Stimulated activated CD8-positive, alpha-beta memory T cell treated with anti-CD3 and anti-CD28 coated beads, Interleukin-4, amount 100 ng/mL, for 24 hours (primary cell): ENCODE results near the gene CES3.
"Not testable (repeated sequence)": the region's sequence is repeated elsewhere in the genome, so short reads cannot be mapped to it uniquely, and the experiment has no call there.

ENCODE experiments used
- DNase-seq: peaks from one replicate; pipeline ENCODE4 v3.0.0-alpha.2; 2020; ENCODE audit warnings: low read depth

The CES3 gene

DNA sequence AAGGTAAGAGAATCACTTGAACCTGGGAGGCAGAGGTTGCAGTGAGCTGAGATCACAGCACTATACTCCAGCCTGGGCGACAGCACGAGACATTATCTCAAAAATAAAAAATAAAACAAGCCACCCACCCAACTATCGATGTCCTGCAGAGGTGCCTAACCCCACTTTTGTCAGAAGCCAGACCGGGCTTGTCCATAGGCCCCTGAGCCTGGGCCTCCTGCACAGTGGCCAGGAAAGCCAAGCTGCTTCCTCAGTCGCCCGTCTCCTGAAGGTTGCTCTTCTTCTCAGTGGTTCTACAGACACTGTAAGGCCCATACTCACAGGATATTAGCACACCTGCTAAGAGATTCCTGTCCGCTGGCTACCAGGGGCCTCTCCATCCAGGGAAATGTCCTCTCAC is 14.5 kb upstream of the CES3 start:
- no peak for DNase-seq

DNA sequence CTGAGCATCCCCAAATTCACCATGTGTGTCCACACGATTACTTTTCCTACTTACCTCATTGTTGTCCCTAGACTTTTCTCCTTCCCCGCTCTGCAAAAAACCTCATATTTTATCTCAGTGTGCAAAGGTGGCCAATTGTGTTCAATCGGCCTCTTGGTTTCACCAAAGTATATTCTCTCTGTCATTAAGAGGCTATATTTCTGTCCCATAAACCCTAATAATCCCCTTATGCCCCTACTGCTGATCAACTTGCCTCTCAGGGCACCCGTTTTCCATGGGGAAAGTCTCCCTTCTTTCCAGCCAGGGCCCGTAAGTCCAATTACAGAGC is 14.1 kb upstream of the CES3 start:
- DNase-seq = no peak

DNA sequence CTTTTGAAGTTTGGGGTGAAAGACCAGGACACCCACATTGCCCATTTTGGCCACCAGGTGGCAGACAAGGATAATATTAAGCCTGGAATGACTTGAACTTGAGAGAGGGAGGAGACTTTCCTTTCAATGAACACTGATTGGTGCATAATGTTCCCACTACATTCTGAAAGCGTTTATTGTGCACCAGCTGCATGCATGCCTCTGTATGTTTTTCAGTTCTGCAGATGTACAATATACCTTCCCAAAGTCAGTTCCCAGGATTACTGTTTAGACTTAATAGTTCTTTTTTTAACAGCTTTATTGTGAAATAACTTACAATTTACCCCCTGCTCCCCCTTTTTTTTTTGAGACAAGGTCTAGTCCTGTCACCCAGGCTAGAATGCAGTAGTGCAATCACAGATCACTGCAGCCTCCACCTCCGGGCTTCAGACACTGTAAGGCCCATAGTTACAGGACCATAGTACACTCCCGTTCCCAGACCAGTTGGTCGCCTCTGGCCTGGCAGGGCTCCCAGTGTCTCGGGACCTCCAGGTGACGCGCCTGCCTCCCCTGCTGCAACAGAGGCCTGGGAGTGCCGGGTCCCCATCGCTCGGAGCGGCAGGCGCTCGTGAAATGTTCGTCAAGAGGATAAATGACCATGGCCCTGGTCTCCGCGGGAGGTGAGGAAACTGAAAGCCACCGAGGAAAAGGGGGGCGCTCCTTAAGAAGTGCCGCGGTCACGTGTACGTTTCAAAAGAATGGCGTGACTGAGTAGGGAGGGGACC is 13.6 kb upstream of the CES3 start:
- peak; percentile 72 for DNase-seq

DNA sequence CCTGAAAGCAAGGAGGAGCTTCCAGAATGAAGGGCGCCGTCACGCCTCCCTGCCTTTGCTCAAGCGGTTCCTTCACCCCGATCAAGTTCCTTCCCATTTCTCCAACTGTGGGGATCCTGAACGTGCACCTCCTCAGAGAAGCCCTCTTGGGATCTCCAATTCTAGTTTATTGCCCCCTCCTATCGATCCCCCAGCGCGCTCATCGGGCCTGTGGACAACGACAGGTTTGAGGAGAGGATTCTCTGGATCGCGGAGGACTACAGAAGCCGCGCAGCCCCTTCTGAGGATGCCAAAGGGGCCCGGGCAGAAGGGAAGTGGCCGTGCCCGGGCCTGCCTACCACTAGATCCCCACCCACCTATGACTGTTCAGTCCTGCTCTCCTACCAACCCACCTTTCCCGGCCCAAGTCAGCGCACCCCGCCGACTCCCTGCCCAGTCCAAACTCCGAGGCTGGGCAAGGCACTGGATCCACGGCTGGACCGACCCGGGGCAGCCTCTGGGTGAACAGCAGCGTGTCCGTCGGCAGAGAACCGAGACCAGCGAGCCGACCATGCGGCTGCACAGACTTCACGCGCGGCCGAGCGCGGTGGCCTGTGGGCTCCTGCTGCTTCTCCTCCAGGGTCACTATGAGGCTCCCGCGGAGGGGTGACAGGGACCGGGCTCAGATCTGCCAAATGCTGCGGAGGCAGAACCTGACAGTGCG is 12.8 kb upstream of the CES3 start:
- no peak for DNase-seq

DNA sequence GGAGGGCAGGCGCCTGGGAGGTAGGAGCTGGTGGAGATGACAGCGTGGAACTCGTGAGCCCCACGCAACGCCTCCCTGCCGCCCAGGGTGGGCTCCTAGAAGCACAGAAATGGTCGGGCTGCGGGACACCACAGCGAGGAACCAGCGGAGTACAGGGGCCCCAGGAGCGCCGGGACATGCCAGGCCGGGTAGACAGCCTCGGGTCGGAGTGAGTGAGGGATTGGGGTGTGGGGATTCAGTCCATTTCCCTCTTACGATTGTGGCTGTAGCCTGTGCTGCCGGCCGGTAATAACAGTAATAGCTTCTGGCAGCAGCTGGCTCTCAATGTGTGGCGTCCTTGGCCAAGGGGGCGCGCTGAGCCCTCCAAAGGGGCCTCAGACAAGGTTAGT is 12.2 kb upstream of the CES3 start:
- no peak for DNase-seq

DNA sequence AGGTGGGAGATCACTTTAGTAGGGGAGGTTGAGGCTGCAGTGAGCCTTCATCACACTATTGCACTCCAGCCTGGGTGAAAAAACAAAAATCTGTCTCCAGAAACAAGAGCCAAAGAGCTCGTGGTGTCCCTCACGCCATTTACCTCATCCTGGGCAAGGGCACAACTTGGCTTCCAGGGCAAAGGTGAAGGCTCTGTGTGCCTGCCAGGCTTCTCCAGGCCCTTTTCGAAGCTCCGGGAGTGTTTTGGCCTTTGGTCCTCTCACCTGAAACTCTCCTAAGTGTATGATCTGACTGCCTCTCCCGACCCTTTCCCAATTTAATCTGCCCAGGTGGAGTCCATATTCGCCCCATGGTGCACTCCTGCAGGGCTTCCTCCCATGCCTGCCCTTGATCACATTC is 11.6 kb upstream of the CES3 start:
- DNase-seq = no peak

DNA sequence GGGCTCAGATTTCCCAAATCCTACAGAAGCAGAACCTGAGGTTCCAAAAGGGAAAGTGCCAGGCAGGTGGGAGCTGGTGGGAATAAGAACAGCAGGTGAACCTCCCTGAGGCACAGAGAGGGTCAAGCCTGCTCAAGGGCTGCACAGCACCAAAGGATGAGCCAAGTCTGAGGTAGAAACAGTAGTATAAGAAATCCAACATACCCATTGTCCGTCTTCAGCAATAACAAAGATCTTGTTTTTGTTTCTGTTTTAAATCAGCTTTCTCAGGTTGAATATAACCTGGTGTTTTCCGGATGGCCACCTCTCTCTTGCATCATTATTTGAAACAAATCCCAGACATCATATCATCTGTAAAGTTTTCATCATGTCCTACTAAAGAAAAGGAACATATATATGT is 10.6 kb upstream of the CES3 start:
- DNase-seq = no peak

DNA sequence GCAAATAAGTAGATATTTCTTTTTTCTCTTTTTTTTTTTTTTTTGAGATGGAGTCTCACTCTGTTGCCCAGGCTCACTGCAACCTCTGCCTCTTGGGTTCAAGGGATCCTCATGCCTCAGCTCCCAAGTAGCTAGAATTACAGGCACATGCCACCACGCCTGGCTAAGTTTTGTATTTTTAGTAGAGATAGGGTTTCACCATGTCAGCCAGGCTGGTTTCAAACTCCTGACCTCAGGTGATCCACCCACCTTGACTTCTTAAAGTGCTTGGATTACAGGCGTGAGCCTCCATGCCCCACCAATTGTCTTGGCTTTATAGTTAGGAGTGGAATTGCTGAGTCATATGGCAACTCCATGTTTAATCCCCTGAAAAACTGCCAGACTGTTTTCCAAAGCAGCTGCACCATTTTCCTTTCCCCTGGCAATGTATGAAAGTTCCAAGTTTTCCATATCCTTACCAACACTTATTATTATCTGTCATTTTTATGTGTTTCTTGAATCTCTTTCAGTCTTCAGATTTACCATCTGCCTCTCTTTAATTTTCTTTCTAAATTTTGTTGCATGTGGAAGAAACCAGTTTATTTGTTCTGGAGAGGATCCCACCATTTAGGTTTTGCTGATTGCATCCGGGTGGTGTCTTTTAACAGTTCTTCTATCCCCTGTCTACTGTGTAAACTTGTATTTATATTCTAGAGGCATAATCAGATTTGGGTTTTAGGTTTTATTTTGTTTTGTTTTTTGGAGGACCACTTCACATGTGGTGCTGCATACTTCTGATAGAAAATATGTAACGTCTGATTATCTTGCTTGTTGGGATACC is 9.9 kb upstream of the CES3 start:
- DNase-seq = no peak

DNA sequence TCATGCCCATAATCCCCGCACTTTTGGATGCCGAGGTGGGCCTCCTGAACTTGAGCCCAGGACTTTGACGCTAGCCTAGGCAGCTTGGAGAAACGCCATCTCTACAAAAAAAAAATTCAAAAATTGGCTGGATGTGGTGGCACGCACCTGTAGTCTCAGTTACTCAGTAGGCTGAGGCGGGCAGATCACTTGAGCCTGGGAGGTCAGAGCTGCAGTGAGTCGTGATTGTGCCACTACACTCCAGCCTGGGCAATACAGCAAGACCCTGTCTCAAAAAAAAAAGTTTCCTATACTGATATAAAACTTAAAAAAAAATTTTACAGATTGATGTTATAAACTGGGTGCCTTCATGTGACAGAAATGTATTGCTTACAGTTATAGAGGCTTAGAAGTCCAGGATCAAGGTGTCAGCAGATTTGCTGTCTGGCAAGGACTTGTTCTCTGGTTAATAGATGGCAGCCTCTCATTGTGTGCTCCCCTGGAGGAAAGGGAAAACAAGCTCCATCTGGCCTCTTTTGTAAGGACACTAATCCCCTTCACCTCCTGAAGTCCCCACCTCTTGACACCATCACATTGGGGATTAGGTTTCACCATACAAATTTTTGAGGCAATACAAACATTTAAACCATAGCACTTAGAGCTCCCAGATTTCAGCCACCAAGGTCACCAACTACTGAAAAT is 8.5 kb upstream of the CES3 start:
- DNase-seq = no peak

DNA sequence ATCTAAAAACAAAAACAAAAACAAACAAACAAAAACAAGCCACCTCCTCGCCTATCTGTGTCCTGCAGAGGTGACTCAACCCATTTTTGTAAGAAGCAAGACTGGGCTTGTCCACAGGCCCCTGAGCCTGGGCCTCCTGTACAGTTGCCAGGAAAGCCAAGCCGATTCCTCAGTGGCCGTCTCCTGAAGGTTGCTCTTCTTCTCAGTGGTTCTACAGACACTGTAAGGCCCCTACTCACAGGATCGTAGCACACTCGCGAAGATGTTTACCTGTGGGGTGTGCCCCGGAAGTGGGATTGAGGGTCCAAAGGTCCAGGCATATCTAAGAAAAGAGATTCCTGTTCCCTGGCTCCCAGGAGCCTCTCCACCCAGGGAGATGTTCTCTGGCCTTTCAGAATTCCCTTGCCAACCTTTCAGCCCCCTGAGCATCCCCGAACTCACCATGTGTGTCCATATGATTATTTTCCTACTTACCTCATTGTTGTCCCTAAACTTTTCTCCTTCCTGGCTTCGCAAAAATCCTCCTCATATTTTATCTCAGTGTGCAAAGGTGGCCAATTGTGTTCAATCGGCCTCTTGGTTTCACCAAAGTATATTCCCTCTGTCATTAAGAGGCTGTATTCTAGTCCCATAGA is 7.5 kb upstream of the CES3 start:
- no peak for DNase-seq

DNA sequence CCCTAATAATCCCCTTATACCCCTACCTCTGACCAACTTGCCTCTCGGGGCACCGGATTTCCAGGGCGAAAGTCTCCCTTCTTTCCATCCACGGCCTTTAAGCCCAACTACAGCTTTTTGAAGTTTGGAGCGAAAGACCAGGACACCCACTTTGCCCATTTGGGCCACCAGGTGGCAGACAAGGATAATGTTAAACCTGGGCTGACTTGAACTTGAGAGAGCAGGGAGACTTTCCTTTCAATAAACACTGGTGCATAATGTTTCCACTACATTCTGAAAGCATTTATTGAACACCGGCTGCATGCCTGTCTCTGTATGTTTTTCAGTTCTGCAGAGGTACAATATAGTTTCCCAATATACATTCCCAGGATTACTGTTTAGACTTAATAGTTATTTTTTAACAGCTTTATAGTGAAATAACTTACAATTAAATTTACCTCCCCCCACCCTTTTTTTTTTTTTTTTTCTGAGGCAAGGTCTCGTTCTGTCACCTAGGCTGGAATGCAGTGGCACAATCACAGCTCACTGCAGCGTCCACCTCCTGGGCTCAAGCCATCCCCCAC is 6.9 kb upstream of the CES3 start:
- peak; percentile 61 for DNase-seq

DNA sequence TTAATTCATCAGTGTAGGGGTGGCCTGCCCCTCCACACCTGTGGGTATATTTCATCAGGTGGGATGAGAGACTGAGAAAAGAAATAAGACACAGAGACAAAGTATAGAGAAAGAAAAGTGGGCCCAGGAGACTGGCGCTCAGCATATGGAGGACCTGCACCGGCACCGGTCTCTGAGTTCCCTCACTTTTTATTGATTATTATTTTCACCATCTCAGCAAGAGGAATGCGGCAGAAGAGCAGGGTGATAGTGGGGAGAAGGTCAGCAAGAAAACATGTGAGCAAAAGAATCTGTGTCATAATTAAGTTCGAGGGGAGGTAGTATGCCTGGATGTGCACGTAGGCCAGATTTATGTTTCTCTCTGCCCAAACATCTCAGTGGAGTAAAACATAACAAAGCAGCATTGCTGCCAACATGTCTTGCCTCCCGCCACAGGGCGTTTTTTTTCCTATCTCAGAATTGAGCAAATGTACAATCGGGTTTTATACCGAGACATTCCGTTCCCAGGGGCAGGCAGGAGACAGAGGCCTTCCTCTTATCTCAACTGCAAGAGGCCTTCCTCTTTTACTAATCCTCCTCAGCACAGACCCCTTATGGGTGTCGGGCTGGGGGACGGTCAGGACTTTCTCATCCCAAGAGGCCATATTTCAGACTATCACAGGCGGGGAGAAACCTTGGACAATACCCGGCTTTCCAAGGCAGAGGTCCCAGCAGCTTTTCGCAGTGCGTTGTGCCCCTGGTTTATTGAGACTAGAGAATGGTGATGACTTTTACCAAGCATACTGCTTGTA is 5.5 kb upstream of the CES3 start:
- not testable (repeated sequence) for DNase-seq

DNA sequence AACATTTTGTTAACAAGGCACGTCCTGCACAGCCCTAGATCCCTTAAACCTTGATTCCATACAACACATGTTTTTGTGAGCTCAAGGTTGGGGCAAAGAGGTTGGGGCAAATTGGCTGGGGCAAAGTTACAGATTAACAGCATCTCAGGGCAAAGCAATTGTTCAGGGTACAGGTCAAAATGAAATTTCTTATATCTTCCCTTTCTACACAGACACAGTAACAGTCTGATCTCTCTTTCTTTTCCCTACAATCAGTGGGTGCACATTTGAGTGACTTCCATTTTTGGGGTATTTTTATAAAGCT is 5.0 kb upstream of the CES3 start:
- DNase-seq = not testable (repeated sequence)

DNA sequence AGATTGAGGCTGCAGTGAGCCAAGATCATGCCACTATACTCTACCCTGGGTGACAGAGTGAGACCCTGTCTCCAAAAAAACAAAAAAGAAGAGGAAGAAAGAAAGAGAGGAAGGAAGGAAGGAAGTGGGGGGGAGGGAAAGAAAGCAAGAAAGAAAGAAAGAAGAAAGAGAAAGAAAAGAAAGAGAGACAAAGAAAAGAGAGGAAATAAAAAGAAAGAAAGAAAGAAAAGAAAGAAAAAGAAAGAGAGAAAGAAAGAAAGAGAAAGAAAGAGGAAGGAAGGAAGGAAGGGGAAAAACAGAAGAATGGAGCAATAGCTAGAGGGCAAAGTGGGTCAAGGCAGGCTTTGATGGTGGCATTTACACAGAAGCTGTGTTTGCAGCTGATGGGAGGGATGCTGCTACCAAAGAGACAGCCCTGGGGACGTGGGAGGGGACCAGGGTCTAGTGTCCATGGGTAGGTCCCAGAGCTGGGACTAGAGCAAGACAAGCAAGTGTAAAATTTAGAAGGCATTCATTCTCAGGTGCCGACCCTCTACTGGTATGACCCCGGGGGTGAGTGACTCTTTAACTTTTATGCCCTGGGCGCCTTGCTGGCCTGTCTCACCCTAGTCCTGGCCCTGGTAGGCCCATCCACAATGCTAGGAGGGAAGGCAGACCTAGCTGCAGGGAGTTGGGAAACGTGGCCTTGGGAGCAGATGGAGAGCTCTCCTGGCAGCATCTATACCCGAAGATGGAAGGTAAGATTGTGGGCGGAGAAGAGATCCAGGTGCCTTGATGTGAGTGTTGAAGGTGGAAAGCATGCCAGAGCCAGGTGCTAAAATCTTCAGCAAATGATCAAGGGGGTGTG is 2.0 kb upstream of the CES3 start:
- no peak for DNase-seq

DNA sequence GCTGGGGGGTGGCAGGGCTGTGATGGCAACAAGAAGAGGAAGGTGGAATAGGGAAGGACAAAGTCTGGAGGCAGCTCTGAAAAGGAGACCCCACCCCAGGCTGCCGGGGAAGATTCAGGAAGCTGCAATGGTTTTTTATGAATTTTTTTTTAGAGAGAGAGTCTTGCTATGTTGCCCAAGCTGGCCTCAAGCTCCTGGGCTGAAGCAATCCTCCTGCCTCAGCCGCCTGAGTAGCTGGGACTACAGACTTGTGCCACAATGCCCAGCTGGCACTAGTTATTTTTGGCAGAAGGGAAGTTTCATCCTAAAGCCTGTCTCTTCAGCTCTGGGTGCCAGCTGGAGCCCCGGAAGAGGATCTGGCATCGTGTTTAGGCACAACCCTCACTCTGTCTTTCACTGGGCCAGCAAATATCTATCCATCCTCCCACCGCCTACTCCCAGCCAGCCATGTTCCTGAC is 1.3 kb upstream of the CES3 start:
- no peak for DNase-seq

DNA sequence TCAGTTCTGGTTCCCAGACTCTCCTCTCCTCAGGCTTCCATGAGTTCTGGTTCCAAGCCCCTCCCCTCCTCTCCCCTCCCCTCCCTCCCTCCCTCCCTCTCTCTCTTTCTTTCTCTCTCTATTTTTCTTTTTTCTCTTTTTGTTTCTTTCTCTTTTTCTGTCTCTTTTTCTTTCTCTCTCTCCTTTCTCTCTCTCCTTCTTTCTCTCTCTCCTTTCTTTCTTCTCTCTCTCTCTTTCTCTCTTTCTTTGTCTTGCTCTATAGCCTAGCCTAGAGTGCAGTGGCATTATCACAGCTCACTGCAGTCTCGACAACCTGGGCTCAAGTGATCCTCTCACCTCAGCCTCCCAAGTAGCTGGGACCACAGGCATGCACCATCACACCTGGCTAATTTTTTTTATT is 796 bp upstream of the CES3 start:
- DNase-seq = no peak

DNA sequence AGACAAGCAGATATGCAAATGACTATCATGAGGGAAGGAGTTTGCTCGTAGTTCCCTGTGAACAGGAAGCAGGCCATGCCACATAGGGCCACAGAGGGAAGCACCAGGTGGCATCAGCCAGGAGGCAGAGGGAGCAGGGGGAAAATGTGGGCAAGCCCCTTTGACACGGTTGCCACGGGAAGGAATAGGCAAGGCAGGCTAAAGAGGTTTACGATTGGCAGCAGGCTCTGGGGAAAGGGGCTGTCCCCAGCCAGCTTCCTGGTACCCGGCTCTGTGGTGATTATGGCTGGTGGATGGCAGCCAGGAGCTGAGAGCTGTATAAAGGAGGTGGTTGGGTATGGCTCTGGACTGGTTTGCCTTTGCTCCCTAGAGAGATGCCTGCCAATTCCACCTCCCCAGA is 848 bp downstream of the CES3 start:
- DNase-seq = no peak

DNA sequence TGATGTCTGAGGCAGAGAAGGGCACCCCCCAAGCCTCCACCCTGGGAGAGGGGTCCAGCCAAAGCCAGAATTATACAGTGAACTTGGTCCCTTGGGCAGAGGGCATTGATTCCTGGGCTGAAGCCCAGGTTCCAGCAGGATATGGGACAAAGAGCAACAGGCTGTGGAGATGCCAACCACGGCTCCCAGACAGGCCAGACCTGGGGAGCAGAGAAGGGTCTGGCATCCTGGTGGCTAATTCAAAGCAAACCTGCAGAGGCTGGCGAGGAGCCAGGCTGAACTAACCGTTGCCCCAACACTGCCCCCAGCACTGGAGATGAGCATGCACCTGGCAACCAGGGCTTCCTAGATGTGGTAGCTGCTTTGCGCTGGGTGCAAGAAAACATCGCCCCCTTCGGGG is 3.0 kb downstream of the CES3 start:
- DNase-seq = no peak

DNA sequence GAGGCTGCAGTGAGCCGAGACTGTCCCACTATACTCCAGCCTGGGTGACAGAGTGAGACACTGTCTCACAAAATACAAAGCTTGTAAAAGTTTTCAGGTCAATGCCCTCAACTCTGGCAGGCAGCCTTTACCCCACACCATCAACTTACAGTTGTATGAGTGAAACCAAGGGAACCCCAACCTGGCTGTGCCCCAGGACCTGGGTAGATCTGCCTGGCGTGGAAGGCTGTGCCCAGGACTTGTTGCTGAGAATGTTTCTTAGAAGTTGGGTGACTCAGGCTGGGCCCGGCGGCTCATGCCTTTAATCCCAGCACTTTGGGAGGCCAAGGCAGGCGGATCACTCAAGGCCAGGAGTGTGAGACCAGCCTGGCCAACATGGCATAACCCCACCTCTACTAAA is 7.8 kb downstream of the CES3 start:
- no peak for DNase-seq
